ENCODE data around the gene FCN2.

Gene FCN2

DNA sequence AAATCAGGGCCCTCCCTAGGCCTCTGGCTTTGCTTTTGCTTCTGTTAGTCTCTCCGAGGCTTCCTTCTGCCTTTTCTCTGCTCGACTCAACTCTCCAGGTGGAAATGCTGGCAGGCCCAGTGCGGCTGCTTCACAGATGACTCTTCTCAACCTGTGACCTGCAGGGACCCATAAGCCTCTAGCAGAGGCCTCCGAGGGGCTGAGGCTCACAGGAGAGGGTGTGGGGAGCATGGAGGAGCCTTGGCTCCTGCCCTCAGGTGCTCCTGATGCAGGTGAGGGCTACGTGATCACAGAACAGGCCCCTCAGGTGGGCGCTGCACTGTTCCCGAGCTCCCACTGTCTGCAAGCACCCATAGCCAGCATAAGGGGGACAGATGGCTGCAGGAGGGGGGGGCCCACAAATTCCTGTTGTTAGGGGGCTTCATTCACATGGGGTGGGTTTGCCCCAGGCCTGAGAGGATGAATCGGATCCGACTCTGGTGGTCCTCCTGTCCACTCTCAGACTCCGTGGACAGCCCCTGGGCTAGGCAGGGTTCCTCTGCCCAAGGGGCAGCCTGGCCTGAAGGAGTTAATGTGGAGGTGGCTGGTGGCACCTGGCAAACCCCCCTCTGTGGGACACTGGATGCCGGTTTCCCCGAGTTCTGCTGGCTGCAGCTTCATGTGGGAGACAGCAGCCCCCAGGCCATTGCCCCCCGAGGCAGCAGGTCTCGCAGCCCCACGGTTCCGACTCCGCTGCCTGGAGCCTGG is 10.9 kb upstream of the FCN2 start:
- no peak for DNase-seq (ENCODE audit: low read depth, low spot score)

DNA sequence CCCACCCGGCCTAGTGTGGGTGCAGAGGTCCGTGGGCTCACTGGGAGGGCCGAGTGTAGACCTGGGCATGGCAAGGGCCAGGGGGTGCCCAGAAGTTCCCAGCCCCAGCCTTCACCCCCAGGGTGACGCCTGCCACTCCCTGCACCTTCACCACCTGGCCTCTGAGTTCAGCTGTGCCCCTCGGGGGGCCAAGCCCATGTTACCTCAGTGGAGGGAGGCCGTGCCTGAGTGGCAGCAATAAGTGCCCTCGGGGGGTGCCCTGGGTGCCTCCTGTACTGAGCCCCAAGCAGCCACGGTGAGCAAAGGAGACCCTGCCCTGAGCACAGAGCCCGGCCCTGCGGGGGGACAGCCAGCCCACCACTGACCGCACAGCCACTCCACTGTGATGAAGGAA is 10.3 kb upstream of the FCN2 start:
- DNase-seq (ENCODE audit: low read depth, low spot score) = no peak

- DNase-seq (ENCODE audit: low read depth, low spot score) = no peak
Observed at GRCh38 chr9:134870746-134871662, 9.6 kb upstream of the FCN2 start.

DNA sequence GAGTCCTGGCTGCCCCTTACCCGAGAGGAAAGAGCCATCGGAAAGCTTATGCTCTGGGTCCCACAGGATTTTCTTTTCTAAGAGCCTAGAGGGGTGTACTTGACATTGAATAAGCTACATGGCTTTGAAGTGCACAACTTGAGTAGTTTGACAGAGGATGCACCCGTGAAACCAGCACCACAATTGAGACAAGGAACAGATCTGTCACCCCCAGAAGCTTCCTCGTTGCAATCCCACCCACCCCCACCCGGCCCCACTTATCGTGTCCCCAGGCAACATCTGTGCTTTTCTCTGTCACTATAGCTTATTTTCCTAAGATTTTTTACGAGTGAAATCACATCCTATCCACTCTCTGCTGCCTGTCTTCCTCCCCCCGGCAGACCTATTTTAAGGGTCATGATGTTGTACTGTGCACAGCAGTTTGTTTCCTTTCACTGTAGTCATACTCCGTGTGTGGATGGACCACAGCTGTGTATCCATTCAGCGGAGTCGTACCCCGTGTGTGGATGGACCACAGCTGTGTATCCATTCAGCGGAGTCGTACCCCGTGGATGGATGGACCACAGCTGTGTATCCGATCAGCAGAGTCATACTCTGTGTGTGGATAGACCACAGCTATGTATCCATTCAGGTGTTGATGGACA is 8.8 kb upstream of the FCN2 start:
- no peak for DNase-seq (ENCODE audit: low read depth, low spot score)

- DNase-seq (ENCODE audit: low read depth, low spot score) = no peak
Observed at GRCh38 chr9:134872482-134873231, 8.0 kb upstream of the FCN2 start.

GRCh38 chr9:134875371-134875770 is 5.2 kb upstream of the FCN2 start:
- no peak for DNase-seq (ENCODE audit: low read depth, low spot score)

DNA sequence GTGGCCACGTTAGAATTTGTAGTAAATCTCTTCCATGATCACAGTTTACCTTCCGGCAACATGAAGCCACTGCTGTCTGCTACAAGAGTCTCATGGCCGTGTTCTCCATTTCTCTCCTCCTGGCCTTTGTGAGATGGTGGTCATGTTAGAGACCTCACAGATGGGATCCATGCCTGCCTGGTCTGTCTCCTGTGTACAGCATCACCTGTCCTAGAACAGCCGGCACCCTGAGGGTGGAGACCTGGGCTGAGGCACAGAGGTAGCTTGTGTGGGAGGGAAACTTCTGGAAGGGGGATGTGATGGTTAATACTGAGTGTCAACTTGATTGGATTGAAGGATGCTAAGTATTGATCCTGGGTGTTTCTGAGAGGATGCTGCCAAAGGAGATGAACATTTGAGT is 3.1 kb upstream of the FCN2 start:
- no peak for DNase-seq (ENCODE audit: low read depth, low spot score)

DNA sequence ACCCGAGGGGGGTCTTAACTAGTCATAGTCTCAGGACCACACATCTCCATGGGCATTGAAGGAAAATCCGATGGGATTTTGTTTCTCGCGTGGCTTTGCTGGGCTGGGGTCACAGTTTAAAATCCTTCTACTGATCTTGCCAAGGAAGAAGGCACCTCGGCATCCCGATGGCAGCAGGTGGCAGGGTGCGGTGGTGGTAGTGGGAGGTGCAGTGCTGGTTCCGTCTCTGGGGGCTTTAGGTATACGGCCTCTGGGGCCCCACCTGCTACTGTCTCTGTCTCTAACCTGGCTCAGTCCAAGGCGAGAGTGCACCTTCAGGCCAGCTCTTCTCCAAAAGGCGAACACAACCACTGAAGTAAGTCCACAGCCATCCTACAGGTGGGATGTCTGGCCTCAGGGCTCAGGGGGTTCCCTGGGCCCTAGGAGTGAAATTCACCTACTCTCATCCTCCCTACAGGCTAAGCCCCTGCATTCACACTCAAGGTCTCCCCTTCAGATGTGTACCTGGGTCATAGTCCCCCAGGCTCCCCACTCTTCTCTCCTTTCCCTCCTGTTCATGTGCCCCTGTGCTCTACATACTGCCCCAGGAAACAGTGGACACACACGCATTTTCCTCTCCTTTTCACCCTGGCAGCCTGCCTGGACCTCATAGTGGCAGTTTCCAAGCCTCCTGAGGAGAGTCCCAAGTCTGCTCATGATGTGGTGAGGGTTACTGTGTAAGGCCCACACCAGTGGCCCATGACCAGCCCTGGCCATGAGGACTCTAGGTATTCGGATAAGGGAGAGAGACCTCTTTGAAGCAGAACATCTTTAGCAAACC is 736 bp upstream of the FCN2 start:
- DNase-seq (ENCODE audit: low read depth, low spot score) = no peak

DNA sequence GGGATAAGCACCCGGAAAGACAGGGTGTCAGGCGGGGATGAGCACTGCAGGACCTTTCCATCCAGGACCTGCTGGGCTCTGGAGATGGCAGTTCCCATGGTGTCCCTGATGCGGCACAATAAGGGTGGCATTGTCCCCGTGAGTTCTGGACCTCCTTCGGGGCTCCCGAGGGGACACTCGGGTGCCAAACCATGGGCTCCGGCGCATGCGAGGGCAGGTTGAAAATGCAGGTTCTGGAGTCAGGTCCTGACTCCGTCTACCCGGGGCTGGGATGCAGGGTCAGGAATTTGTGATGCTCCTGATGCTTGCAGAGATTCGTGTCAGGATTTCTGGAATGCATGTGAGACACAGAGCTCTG is 682 bp downstream of the FCN2 start:
- DNase-seq (ENCODE audit: low read depth, low spot score) = no peak

DNA sequence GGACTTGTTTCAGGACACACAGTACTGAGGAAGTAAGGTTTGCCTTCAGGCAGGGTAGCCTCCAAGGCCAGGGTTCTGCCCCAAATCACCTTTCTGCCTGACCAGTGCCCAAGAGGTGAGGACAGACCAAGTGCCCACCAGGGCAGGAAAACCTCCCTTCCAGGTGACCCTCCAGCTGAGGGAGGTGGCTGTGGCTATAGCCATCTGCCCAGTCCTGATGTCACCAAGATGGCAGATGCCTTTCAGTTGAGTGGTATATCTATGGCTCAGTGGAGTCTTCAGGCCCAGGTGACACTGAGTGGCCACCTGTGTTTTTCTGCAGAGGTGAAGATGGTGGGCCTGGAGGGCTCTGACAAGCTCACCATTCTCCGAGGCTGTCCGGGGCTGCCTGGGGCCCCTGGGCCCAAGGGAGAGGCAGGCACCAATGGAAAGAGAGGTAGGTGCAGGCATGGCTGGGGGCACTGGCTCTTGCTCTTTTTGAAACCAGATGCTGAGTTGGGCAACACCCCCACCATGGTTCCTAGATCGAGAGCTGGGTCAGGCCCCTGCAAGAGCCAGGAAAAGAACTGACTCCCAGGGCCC is 1.7 kb downstream of the FCN2 start:
- DNase-seq (ENCODE audit: low read depth, low spot score) = no peak

GRCh38 chr9:134883040-134883782 is 2.6 kb downstream of the FCN2 start:
- no peak for DNase-seq (ENCODE audit: low read depth, low spot score)

GRCh38 chr9:134884492-134884891 is 3.9 kb downstream of the FCN2 start:
- DNase-seq (ENCODE audit: low read depth, low spot score) = no peak

DNA sequence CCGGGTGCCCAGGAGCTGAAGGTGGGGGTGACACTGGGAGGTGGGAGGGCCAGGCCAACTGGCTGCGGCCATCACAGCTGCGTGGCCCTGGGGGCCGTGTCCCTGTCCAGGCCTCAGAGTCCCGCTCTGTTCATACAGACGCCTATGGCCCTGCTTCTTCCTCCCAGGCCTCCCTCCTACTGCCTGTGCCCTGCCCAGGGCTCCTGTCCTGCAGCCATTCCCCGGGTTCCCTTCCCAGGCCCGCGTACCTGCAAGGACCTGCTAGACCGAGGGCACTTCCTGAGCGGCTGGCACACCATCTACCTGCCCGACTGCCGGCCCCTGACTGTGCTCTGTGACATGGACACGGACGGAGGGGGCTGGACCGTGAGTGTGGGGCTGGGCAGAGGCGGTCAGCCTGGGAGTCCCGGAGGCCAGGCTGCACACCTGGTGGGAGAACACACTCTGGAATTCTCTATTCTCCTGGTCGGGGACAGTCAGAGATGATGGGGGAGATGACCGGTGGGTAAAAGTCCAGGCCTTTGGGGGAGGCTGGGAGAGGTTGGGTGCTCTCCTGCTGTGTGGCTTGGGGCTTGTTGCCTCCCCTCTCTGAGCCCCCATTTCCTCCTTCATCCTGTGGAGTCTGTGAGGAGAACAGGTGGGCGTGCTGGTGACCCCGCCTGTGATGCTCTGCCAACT is 4.5 kb downstream of the FCN2 start:
- no peak for DNase-seq (ENCODE audit: low read depth, low spot score)

GRCh38 chr9:134885679-134886412 is 5.2 kb downstream of the FCN2 start:
- no peak for DNase-seq (ENCODE audit: low read depth, low spot score)

GRCh38 chr9:134886413-134886913 is 5.9 kb downstream of the FCN2 start:
- no peak for DNase-seq (ENCODE audit: low read depth, low spot score)

GRCh38 chr9:134887219-134887618 is 6.6 kb downstream of the FCN2 start:
- DNase-seq (ENCODE audit: low read depth, low spot score) = no peak

- DNase-seq (ENCODE audit: low read depth, low spot score) = no peak
Observed at GRCh38 chr9:134887686-134888602, 7.3 kb downstream of the FCN2 start.
